Measurements from ENCODE around the gene HDGFL2.
"Not testable (repeated sequence)": the region's sequence is repeated elsewhere in the genome, so short reads cannot be mapped to it uniquely, and the experiment has no call there.

Gene HDGFL2

DNA sequence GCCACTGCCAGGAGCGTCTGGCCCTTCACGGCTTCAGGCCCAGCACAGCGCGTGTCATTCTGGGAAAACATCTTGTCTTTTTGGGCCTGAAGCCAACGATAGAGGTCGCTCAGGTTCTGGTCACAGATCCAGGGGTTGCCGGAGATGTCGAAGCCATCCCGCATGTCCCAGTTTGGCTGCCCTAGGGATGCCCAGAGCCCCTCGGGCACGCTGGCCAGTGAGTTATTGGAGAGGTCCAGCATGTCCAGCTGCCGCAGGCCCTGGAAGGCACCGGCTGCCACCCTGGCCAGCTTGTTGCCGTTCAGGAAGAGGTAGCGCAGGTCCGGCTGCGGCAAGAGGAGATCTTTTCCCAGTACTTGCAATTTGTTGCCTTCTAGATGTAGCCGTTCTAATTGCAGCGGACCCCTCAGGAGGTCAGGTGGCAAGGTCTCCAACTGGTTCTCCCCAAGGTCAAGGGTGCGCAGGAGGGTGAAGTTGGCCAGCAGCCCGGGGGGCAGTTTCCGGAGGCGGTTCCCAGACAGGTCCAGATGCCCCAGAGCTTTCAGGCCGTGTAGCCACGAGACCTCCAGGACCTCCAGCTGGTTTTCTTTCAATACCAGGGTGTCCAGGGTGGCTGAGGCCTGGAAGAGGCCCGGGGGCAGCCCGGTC, 66.0 kb downstream of the HDGFL2 start:
- no peak for DNase-seq

DNA sequence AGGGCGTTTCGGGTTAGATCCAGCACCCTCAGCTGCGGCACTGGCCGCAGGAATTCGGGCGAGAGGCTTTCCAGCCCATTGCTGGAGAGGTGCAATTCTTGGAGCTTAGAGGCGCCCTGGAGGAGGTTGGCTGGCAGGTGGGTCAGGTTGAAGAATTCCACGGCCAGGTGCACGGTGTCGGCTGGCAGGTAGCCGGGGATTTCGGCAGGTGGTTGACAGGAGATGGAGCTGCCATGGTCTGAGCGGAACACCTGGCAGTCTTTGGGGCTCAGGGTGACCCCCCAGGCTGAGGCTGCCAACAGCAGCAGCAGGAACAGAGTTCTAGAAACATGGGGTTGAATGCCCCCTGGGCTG, 66.5 kb downstream of the HDGFL2 start:
- DNase-seq, result no peak

DNA sequence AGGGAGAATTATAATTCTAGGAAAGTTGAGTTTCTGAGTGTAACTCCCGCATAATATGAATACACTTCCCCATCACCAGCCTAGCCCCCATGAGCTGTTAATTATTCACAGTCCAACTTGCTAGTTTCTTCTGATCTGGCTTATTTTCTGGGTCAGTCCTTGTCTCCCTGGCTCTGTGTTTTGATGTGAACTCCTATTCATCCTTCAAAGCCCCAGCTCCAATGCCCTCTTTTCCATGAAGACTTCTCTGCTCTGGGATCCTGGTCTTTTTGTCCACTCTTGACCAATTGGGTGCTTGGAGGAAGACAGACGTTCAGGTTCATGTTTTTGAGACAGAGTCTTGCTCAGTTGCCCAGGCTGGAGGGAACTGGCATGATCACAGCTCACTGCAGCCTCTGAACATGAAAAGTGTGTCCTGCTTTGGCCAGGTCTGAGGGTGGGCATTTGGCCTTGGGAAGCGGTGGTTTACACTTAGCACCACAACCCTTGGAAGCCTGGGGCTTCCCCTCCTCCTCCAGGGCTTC, 67.1 kb downstream of the HDGFL2 start:
- DNase-seq, result no peak

DNA sequence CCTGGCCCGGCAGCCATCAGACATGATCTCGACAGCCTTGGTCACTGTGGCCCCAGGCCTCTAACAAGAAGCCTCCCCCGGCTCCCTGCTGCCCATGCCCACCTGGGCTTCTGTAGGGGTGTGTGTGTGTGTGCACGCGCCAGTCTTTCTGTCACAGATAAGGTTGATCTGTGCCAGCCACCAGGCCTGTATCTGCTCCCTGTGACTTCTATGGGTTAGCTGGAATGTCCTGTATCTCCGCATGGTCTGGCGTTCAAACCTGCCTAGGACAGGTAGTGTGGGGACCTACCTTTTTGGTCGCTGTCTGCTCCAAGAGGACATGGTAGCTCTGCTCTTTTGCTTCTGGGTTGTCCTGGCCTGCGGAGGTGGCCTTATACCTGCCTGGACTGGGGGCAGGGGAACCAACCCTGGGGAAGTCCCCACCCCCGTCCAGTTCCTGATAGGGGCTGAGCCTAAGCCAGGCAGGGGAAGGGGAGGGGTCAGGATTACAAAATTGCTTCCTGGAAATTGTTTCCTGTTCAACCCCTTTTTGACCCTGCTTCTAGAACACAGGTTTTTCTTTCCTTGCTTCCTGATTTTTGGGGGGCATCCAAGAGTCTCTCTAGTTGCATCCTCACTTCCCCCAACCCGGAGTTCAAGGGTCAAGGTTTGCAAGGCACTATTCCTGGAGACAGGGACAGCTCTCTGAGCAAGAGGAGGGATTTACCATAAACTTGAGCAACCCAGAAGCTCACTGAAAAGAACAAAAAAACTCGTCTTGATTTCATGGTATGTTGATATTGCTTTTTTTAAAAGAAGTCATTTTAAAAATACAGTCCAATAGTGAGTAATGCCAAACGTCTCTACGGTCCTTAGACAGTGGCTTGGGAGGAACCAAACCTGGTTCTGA, 67.8 kb downstream of the HDGFL2 start, which contains the start of gene LRG1:
Gene LRG1 (minus strand): TSS at position 344 of the 889 bp plus-strand sequence. CDS start 23 bp downstream, at position 321.
- no peak for DNase-seq

DNA sequence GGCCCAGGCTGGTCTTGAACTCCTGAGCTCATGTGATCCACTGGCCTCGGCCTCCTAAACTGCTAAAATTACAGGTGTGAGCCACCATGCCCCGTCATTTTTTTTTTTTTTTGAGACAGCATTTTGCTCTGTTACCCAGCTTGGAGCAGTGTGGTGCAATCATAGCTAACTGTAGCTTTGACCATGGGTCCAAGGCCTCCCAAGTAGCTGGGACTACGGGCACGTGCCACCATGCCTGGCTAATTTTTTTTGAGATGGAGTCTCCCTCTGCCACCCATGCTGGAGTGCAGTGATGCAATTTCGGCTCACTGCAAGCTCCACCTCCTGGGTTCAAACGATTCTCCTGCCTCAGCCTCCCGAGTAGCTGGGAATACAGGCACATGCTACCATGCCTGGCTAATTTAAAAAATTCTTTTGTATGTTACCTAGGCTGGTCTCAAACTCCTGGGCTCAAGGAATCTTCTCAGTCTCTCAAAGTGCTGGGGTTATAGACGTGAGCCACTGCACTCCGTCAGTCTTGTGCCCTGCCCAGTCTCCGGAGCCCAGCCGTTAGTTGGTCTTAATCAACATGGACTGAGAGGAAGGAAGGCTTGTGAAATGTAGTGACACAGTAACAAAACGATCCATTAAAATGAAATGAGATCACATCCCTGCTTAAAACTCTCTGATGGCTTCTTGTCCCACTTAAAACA, 69.2 kb downstream of the HDGFL2 start:
- no peak for DNase-seq

DNA sequence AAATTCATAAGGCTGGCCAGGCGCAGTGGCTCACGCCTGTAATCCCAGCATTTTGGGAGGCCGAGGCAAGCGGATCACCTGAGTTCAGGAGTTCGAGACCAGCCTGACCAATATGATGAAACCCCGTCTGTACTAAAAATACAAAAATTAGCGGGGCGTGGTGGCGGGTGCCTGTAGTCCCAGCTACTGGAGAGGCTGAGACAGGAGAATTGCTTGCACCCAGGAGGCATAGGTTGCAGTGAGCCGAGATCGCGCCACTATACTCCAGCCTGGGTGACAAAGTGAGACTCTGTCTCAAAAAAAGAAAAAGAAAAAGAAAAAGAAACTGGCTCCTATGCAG, 69.7 kb downstream of the HDGFL2 start:
- not testable (repeated sequence) for DNase-seq

DNA sequence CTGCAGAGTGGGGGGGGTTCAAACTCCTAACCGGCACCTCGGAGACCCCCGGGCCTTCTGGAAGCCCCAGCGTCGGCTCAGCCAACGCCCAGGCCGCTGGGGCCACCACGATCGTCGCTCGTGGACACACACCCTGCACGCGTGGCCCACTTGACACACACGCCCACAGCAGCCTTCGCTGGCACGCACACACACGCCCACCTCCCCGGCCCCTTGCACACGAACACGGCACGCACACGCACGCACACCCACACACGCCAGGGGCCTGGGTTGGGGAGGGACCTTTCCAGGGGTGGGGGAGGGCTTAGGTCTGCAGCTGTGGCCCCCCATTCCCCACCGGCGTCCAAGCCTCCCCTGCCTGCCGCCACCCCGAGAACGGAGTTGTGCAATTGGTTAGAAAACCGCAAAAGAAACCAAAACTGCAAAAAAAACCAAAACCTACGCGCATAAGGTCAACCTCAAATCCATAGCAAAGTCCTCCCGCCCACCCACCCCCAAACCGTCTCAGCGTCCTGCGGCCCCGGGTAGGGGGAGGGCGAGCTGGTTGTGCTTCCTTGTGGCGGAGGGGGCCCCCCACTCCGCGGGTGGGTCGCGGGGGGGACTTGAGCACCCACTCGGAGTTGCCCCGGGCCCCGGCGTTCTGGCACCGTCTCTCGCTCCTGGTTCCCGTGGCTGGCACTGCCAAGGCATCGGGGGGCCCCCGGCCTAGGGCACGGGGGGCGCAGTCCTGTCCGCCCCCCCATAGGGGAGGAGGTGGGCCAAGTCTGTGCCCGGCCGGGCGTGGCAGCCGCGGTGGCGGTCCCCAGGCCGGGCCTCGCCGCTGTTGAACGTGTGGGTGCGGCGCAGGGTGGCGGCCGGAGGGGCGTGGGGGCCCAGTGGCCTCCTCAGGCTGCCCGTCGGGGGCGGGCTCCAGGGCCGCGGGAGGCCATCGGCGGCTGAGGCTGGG, 71.1 kb downstream of the HDGFL2 start:
- DNase-seq, result no peak

DNA sequence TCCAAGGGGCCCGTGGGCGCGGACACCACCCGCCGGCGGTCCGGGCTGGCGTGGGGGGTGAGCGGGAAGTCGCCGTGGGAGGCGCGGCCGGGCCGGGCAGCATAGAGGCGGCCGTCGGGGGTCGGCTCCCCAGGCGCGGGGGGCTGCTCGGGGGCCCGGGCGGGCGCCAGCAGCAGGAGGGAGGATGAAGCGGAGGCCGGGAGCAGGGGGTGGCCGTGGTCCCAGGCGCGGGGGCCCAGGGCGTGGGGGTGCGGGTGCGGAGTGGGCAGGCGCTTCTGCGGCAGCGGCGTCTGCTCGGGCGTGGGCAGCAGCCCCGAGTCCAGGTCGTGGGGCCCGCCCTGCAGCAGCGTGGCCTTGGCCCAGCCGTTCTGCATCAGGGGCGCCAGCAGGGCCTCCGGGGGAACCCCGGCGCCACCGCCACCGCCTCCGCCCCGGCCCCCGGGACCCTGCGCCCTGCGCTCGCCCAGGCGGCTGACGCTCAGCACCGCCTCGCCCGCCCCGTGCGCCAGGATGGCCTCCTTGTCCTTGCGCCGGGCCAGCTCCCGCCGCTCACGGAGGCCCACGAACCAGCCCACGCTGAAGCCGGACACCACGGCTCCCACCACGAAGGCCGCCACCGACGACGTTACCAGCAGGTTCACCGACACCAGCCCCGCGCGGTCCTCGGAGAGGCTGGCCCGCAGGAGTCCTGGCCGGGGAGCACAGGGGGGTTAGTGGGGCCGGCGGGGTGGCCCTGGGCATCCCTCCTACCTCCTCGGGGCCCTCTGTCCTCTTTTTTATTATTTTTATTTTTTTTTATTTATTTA, 71.9 kb downstream of the HDGFL2 start:
- DNase-seq, result no peak

DNA sequence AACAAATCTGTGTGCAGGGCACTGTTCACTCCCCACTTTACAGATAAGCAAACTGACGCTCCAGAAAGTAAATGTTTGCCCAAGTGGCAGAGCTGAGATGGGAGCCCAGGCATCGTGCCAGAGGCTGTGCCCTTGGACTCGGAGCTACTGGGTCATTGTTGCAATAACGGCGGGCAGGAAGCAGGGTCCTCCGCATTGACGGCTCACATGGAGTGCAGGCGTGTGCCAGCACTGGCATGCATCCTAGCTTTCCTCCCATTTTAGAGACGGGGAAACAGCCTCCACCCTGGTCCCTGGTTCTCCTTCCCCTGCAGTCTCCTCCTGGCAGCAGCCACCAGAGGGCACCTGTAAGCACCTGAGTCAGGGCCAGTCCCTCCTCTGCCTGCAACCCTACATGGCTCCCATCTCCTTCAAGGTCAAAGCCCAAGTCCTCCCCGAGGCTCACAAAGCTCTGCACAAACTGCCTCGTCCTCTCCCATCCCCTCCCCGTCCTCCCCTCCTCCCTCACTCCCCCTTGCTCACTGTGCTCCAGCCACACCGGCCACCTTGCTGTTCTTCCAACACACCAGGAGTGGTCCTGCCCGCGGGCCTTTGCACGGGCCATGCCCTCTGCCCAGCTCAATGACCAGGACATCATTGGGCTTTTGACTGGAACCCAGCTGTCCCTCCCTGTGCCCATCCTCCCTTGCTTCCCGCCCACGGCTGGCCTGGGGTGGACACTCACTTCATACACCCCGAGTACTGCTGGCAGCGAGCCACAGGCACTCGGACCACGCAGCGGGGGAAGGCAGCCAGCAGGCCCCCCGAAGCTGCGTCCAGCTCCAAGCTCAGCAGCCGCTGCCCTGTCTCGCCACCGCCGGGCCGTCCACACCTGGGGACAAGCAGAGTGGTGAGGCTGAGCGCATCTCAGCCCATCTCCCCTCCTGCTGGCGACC, 75.5 kb downstream of the HDGFL2 start:
- peak; percentile 24 for DNase-seq

DNA sequence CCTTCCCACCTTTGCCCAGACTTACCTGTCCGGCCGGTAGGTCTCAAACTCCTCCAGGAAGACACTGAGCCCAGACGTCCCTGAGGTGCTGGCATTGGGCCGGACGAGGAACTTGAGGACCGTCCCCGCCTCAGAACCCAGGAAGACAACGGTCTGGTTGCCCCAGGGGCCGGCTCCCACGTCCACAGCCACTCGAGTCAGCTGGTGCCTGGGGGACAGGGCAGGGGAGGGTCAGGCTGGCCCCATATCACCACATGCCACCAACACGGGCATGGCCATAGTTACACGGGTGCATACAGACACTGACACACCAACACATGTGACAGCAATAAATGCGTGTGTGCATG, 76.1 kb downstream of the HDGFL2 start:
- DNase-seq, result no peak

DNA sequence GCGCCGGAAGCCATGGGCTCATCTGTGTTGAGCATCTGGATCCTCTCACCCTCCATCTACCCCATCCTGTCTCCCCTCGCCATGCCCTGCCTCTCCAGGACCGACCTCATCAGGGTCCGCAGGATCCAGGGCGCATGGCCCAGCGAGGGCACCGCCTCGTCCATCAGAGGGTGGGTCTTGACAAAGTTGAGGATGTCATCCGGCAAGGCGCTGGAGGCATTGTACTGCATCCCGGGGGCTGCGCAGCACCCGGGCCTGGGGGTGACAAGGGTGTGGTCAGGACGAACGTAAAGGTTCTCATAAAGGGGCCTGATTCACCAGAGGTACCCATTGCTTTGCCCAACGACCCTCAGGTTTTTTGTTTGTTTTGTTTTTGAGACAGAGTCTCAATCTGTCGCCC, 77.9 kb downstream of the HDGFL2 start:
- DNase-seq, result no peak

DNA sequence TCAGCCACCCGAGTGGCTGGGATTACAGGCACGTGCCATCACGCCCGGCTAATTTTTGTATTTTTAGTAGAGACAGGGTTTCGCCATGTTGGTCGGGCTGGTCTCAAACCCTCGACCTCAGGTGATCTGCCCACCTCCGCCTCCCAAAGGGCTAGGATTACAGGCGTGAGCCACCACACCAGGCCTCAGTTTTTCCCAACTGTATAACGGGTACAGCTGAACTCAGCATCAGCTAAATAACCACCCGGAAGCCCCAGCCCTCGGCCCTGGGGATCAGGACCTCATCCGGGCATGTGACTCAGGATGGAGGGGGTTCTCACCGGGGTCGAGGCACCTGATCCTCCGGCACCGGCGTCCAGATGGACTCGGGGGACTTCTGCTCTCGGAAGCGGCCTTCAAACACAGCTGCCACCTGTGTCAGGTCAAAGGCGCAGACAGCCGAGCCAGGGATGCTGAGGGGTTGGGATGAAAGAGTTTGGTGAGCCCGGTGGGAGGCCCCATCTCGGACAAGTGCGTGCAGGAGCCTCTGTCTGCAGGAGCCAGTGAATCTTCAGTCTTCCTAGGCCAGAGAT, 78.5 kb downstream of the HDGFL2 start:
- no peak for DNase-seq
